ENCODE data around the gene DCXR. TPM values are rescaled to one million over a fixed set of nuclear protein-coding genes. Genes with fewer than 3 reads are reported as not detected.

DCXR gene
- total and polyA plus RNA-seq, 2 of the 13 experiments (the other 11 are each of a cell fraction or from before 2014, with no cell fraction given): 287 to 311 TPM

- no peak for TF ChIP-seq BCLAF1 (IDR thresholded peaks at IDR 0.05)
- TF ChIP-seq ATM (IDR thresholded peaks at IDR 0.05; ENCODE audit: borderline replicate concordance): no peak
- TF ChIP-seq ZNF670 (CRISPR knock-in tag; IDR thresholded peaks at IDR 0.05; ENCODE audit: borderline replicate concordance): no peak
- no peak for TF ChIP-seq ZNF407 (CRISPR knock-in tag; IDR thresholded peaks at IDR 0.05; ENCODE audit: not compliant biosample characterization)
- TF ChIP-seq KDM3A (CRISPR knock-in tag; IDR thresholded peaks at IDR 0.05; ENCODE audit: low read depth): peak; percentile 61; the same call in 1 of the 2 replicates
- no peak for TF ChIP-seq MZF1 (CRISPR knock-in tag; IDR thresholded peaks at IDR 0.05; ENCODE audit: borderline replicate concordance)
- 0 out of 2 replicates have a peak, but pooled peaks have one; percentile 31 for TF ChIP-seq ZNF251 (CRISPR knock-in tag; IDR thresholded peaks at IDR 0.05)
- TF ChIP-seq CEBPZ (IDR thresholded peaks at IDR 0.05; ENCODE audit: low read length): no peak
- TF ChIP-seq ZNF484 (CRISPR knock-in tag; IDR thresholded peaks at IDR 0.05; ENCODE audit: borderline replicate concordance, low read depth): no peak
- peak; percentile 95 for TF ChIP-seq ZNF430 (CRISPR knock-in tag; IDR thresholded peaks at IDR 0.05)
- peak; percentile 65; the same call in 1 of the 2 replicates for TF ChIP-seq TP53 (CRISPR knock-in tag; conservative IDR thresholded peaks at IDR 0.05)
- peak; percentile 96 for TF ChIP-seq FOSL2 (CRISPR knock-in tag; IDR thresholded peaks at IDR 0.05)
These were observed 33.8 kb downstream of the DCXR start (continued) for GRCh38 chr17:82003411-82004381.
